BLaER1 treated with 17β-estradiol and CSF1 and Interleukin-3, amounts not matched to agents 10 nM and 100 nM (cell line): ENCODE measurements around the gene COL15A1.
"Not testable (repeated sequence)": the region's sequence is repeated elsewhere in the genome, so short reads cannot be mapped to it uniquely, and the experiment has no call there.

Experiments used
- H3K27ac ChIP-seq, 11 experiments: shearing (Covaris generic); formaldehyde crosslinking; 2 replicates each; pipeline ENCODE4 v1.8.1; 2022
- H3K27me3 ChIP-seq, 11 experiments: shearing (Covaris generic); formaldehyde crosslinking; 2 replicates each; pipeline ENCODE4 v1.8.1; 2022
- H3K36me3 ChIP-seq, 11 experiments: shearing (Covaris generic); formaldehyde crosslinking; 2 replicates each; pipeline ENCODE4 v1.8.1; 2022
- H3K4me1 ChIP-seq, 10 experiments: shearing (Covaris generic); formaldehyde crosslinking; 2 replicates each; pipeline ENCODE4 v1.8.1; 2022
- H3K4me2 ChIP-seq, 11 experiments: shearing (Covaris generic); formaldehyde crosslinking; 2 replicates each; pipeline ENCODE4 v1.8.1; 2022
- H3K4me3 ChIP-seq, 10 experiments: shearing (Covaris generic); formaldehyde crosslinking; 2 replicates each; pipeline ENCODE4 v1.8.1; 2022
- H3K9ac ChIP-seq, 11 experiments: shearing (Covaris generic); formaldehyde crosslinking; 2 replicates each; pipeline ENCODE4 v1.8.1; 2022
- H3K9me3 ChIP-seq, 11 experiments: shearing (Covaris generic); formaldehyde crosslinking; replicated peaks in 1 of 11; 2 replicates each; pipeline ENCODE4 v1.8.1; 2022
- H4K20me1 ChIP-seq, 11 experiments: shearing (Covaris generic); formaldehyde crosslinking; 2 replicates each; pipeline ENCODE4 v1.8.1; 2022
- Cebpa-rat ChIP-seq, 11 experiments: shearing (Covaris generic); IDR thresholded peaks; 2 replicates each; pipeline ENCODE4 v1.8.1; 2022

COL15A1 gene

GRCh38 chr9:99004717-99005460 lies 61.2 kb downstream of the COL15A1 start:
- no peak for TF ChIP-seq Cebpa-rat (IDR thresholded peaks at IDR 0.05)
- Histone ChIP-seq H3K27ac (no peak overlapping the region), H4K20me1 (no peaks in the 10 kb centered on the region), H3K36me3 (peaks cover 0 to under 1% (median 0%) of the 10 kb centered on the region in 11 experiments; a peak in 1 of 22 replicates), H3K27me3 (peaks cover 0 to 39% (median 0%) of the 10 kb centered on the region in 11 experiments; a peak in 4 of 22 replicates), H3K4me1 (peaks cover 0 to 27% (median 18%) of the 10 kb centered on the region in 10 experiments; a peak in 17 of 20 replicates), H3K4me2 (no peak overlapping the region), H3K9me3 (peaks cover 16 to 25% (median 19%) of the 10 kb centered on the region in 11 experiments), H3K9ac (no peak overlapping the region), H3K4me3 (no peak overlapping the region)

GRCh38 chr9:99005651-99006050 lies 61.9 kb downstream of the COL15A1 start:
- Histone ChIP-seq H3K36me3 (peaks cover 0 to 6% (median 0%) of the 10 kb centered on the region in 11 experiments; a peak in 1 of 22 replicates), H3K4me3 (no peak overlapping the region), H3K4me1 (peaks cover 0 to 24% (median 17%) of the 10 kb centered on the region in 10 experiments; a peak in 17 of 20 replicates), H3K27ac (no peak overlapping the region), H3K9me3 (peaks cover 24 to 33% (median 27%) of the 10 kb centered on the region in 11 experiments), H4K20me1 (no peaks in the 10 kb centered on the region), H3K27me3 (peaks cover 0 to 39% (median 0%) of the 10 kb centered on the region in 11 experiments; a peak in 4 of 22 replicates), H3K9ac (no peak overlapping the region), H3K4me2 (no peak overlapping the region)
- no peak for TF ChIP-seq Cebpa-rat (IDR thresholded peaks at IDR 0.05)

GRCh38 chr9:99006511-99006910 lies 62.8 kb downstream of the COL15A1 start:
- H3K9me3 ChIP-seq = peaks cover 30 to 39% (median 33%) of the 10 kb centered on the region in 11 experiments
- H3K4me1 ChIP-seq = peaks cover 0 to 15% (median 8%) of the 10 kb centered on the region in 10 experiments; a peak in 17 of 20 replicates
- H3K27ac ChIP-seq = no peak overlapping the region
- no peak overlapping the region for H3K4me2 ChIP-seq
- no peak overlapping the region for H3K4me3 ChIP-seq
- peaks cover 0 to 6% (median 0%) of the 10 kb centered on the region in 11 experiments; a peak in 1 of 22 replicates for H3K36me3 ChIP-seq
- H3K9ac ChIP-seq = no peak overlapping the region
- no peaks in the 10 kb centered on the region for H4K20me1 ChIP-seq
- TF ChIP-seq Cebpa-rat (IDR thresholded peaks at IDR 0.05) = no peak
- peaks cover 0 to 39% (median 0%) of the 10 kb centered on the region in 11 experiments; a peak in 4 of 22 replicates for H3K27me3 ChIP-seq

GRCh38 chr9:99006979-99007378 lies 63.3 kb downstream of the COL15A1 start:
- Histone ChIP-seq H3K36me3 (peaks cover 0 to 6% (median 0%) of the 10 kb centered on the region in 11 experiments; a peak in 1 of 22 replicates), H3K9ac (no peak overlapping the region), H3K27ac (no peak overlapping the region), H3K4me3 (no peak overlapping the region), H4K20me1 (no peaks in the 10 kb centered on the region), H3K4me2 (no peak overlapping the region), H3K27me3 (peaks cover 0 to 39% (median 0%) of the 10 kb centered on the region in 11 experiments; a peak in 4 of 22 replicates), H3K4me1 (peaks cover 0 to 10% (median 3%) of the 10 kb centered on the region in 10 experiments; a peak in 13 of 20 replicates), H3K9me3 (peaks cover 32 to 43% (median 37%) of the 10 kb centered on the region in 11 experiments)
- TF ChIP-seq Cebpa-rat (IDR thresholded peaks at IDR 0.05) = no peak

- H3K9me3 ChIP-seq = peaks cover 44 to 55% (median 50%) of the 10 kb centered on the region in 11 experiments
- H3K4me3 ChIP-seq = no peak overlapping the region
- H3K36me3 ChIP-seq = peaks cover 0 to 6% (median 0%) of the 10 kb centered on the region in 11 experiments; a peak in 1 of 22 replicates
- H4K20me1 ChIP-seq = no peaks in the 10 kb centered on the region
- H3K9ac ChIP-seq = no peak overlapping the region
- TF ChIP-seq Cebpa-rat (IDR thresholded peaks at IDR 0.05) = no peak
- no peak overlapping the region for H3K4me2 ChIP-seq
- H3K27me3 ChIP-seq = peaks cover 0 to 28% (median 0%) of the 10 kb centered on the region in 11 experiments; a peak in 4 of 22 replicates
- no peak overlapping the region for H3K27ac ChIP-seq
- peaks cover 0 to 2% (median 0%) of the 10 kb centered on the region in 10 experiments; a peak in 5 of 20 replicates for H3K4me1 ChIP-seq
Measured at GRCh38 chr9:99008203-99008602, 64.5 kb downstream of the COL15A1 start.

- H3K4me2 ChIP-seq, H3K9ac ChIP-seq, H3K4me3 ChIP-seq, H3K27me3 ChIP-seq, H3K27ac ChIP-seq, H4K20me1 ChIP-seq, H3K36me3 ChIP-seq: not testable (repeated sequence)
- Histone ChIP-seq H3K4me1 (peaks cover 0 to 12% (median 0%) of the 10 kb centered on the region in 10 experiments; a peak in 7 of 20 replicates), H3K9me3 (peaks cover 48 to 63% (median 55%) of the 10 kb centered on the region in 11 experiments)
Measured at GRCh38 chr9:99010393-99010792, 66.7 kb downstream of the COL15A1 start.

GRCh38 chr9:99011161-99011709 lies 67.5 kb downstream of the COL15A1 start:
- H3K27ac ChIP-seq = no peak overlapping the region
- peaks cover 48 to 69% (median 58%) of the 10 kb centered on the region in 11 experiments for H3K9me3 ChIP-seq
- H3K27me3 ChIP-seq = peaks cover 0 to 7% (median 0%) of the 10 kb centered on the region in 11 experiments; a peak in 1 of 22 replicates
- no peaks in the 10 kb centered on the region for H4K20me1 ChIP-seq
- H3K4me1 ChIP-seq = peaks cover 0 to 12% (median 0%) of the 10 kb centered on the region in 10 experiments; a peak in 7 of 20 replicates
- no peak overlapping the region for H3K4me3 ChIP-seq
- H3K36me3 ChIP-seq = peaks cover 0 to 6% (median 0%) of the 10 kb centered on the region in 11 experiments; a peak in 1 of 22 replicates
- no peak overlapping the region for H3K9ac ChIP-seq
- H3K4me2 ChIP-seq = no peak overlapping the region
- TF ChIP-seq Cebpa-rat (IDR thresholded peaks at IDR 0.05) = no peak

- Histone ChIP-seq H3K27ac (no peak overlapping the region), H3K4me1 (peaks cover 0 to 12% (median 0%) of the 10 kb centered on the region in 10 experiments; a peak in 7 of 20 replicates), H3K36me3 (peaks cover 0 to 6% (median 0%) of the 10 kb centered on the region in 11 experiments; a peak in 1 of 22 replicates), H3K27me3 (peaks cover 0 to 8% (median 0%) of the 10 kb centered on the region in 11 experiments; a peak in 1 of 22 replicates), H4K20me1 (no peaks in the 10 kb centered on the region), H3K4me3 (no peak overlapping the region), H3K9me3 (peaks cover 47 to 63% (median 56%) of the 10 kb centered on the region in 11 experiments), H3K4me2 (peak overlapping the region in 2 of 11 experiments; percentile 30 to 47; a peak in 3 of 22 replicates), H3K9ac (no peak overlapping the region)
- TF ChIP-seq Cebpa-rat (IDR thresholded peaks at IDR 0.05) = no peak
Measured at GRCh38 chr9:99012957-99013512, 69.3 kb downstream of the COL15A1 start.
